Measurements from ENCODE around the gene NOTCH1.

GRCh38 chr9:136545965-136546696, at the start of gene NOTCH1:
- TF ChIP-seq CTCF (conservative IDR thresholded peaks at IDR 0.05; ENCODE audit: low read length): no peak
- no peak for TF ChIP-seq EZH2phosphoT487 (IDR thresholded peaks at IDR 0.05; ENCODE audit: borderline replicate concordance, low read depth, low read length)
